Uterus (tissue), 4 donors: ENCODE data around the gene MAMDC4. TPM values are rescaled to one million over a fixed set of nuclear protein-coding genes. Genes with fewer than 3 reads are reported as not detected.

Source experiments
- DNase-seq, 2 donors: peaks; one replicate each; pipeline ENCODE4 v3.0.0-alpha.2; 2019 to 2020
- H3K27ac ChIP-seq, 2 donors: fragments of 200-600 bp; sonication (generic); 1 replicate in 1 of 2; 2 replicates in 1 of 2; pipeline ENCODE4 v1.5.1; 2016 to 2018
- H3K27me3 ChIP-seq, 2 donors: fragments of 200-600 bp; sonication (generic); one replicate each; pipeline ENCODE4 v1.5.1; 2018 to 2019; ENCODE audit warnings: control low read depth in 1 of 2
- H3K36me3 ChIP-seq, 2 donors: fragments of 200-600 bp; sonication (generic); one replicate each; pipeline ENCODE4 v1.5.1; 2019; ENCODE audit warnings: control low read depth in 1 of 2
- H3K4me1 ChIP-seq, 2 donors: fragments of 200-600 bp; sonication (generic); one replicate each; pipeline ENCODE4 v1.5.1; 2018 to 2019; ENCODE audit warnings: control low read depth in 1 of 2
- H3K4me3 ChIP-seq, 2 donors: fragments of 200-600 bp; sonication (generic); 1 replicate in 1 of 2; 2 replicates in 1 of 2; pipeline ENCODE4 v1.5.1; 2018 to 2019; ENCODE audit warnings: mild to moderate bottlenecking in 1 of 2
- H3K9me3 ChIP-seq, 2 donors: fragments of 200-600 bp; sonication (generic); one replicate each; pipeline ENCODE4 v1.5.1; 2019; ENCODE audit warnings: control low read depth in 1 of 2
- POLR2A ChIP-seq, 2 donors: fragments of 450-650 bp; IDR thresholded peaks; one replicate each; pipeline ENCODE4 v1.6.1; 2016; ENCODE audit warnings: antibody characterized with exemption in 2 of 2, mild to moderate bottlenecking in 1 of 2, moderate library complexity in 1 of 2
- intact Hi-C: fragments of 100-400 bp; cut with DNase I; formaldehyde crosslinking; loops from one replicate; pipeline ENCODE4 v1.15.1; 2023; ENCODE audit warnings: low total_unique reads
- total RNA-seq, 4 donors: library from RNA; depleted of rRNA in 3 of 4; stranded (reverse); fragments of >200 nt in 3 of 4; gene quantifications; one replicate each; pipeline versions ENCODE4 v1.1.0 to v1.2.4, GENCODE V29; 2014 to 2023
- TF ChIP-seq, protein P1 (sequence below), 4 experiments: fragments of 200-600 bp in 2 of 4; fragments of 450-650 bp in 2 of 4; sonication (generic) in 2 of 4; IDR thresholded peaks; one replicate each; pipeline ENCODE4 v1.5.1; 2016 to 2019; ENCODE audit warnings: antibody characterized with exemption in 4 of 4, mild to moderate bottlenecking in 2 of 4, moderate library complexity in 1 of 4
- donor health status: DM: yes; HTN: yes; CAD: no.

MAMDC4 gene
- total RNA-seq, 4 donors from 2014 or later: 0.26 to 4.3 (median 4.2) TPM; not detected in 1

- TF ChIP-seq POLR2A (IDR thresholded peaks at IDR 0.05): no peak
- TF ChIP-seq, protein P1, sequence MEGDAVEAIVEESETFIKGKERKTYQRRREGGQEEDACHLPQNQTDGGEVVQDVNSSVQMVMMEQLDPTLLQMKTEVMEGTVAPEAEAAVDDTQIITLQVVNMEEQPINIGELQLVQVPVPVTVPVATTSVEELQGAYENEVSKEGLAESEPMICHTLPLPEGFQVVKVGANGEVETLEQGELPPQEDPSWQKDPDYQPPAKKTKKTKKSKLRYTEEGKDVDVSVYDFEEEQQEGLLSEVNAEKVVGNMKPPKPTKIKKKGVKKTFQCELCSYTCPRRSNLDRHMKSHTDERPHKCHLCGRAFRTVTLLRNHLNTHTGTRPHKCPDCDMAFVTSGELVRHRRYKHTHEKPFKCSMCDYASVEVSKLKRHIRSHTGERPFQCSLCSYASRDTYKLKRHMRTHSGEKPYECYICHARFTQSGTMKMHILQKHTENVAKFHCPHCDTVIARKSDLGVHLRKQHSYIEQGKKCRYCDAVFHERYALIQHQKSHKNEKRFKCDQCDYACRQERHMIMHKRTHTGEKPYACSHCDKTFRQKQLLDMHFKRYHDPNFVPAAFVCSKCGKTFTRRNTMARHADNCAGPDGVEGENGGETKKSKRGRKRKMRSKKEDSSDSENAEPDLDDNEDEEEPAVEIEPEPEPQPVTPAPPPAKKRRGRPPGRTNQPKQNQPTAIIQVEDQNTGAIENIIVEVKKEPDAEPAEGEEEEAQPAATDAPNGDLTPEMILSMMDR (IDR thresholded peaks at IDR 0.05): no peak
- intact Hi-C loops: no loop called here
- peaks cover 0 to 15% of the 10 kb centered on the region in 2 donors for H3K4me1 ChIP-seq
These were observed 43.4 kb upstream of the MAMDC4 start for GRCh38 chr9:136808806-136809158.

DNA sequence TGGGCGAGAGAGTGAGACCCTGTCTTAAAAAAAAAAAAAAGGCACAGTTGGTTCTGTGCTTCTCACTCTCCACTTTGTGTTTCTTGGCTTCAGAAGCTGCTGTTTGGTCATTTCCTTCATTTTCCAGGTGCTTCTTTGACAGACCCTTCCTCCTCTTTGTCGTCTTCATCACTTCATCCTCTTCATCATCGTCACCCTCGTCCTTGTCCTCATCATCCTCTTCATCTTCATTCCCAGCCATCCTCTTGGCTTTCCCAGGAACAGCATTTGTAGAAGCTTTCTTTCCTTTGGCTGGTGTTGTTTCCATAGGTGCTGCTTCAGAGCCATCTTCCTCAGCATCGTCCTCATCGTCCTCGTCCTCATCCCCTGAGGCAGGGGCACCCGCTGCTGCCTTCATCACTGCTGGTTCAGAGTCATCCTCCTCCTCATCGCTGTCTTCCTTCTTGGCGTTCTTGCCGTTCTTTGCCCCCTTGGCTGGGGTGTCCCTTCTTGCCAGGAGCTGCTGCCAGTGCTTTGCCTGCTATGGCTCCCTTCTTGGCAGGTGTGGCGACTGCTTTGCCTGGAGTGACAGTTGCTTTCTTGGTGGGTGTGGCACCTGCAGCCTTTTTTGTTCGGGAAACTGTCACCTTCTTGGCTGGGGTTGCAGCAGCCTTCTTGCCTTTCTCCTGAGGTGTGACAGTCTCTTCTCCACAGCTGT lies 37.3 kb upstream of the MAMDC4 start:
- no peak for DNase-seq
- intact Hi-C loops: no loop called here
- TF ChIP-seq, protein P1 (IDR thresholded peaks at IDR 0.05): no peak
- no peak for TF ChIP-seq POLR2A (IDR thresholded peaks at IDR 0.05)

More at GRCh38 chr9:136808806-136809158, 43.4 kb upstream of the MAMDC4 start:
- no peaks in the 10 kb centered on the region for H3K27me3 ChIP-seq
- no peaks in the 10 kb centered on the region for H3K9me3 ChIP-seq
- no peak overlapping the region for H3K27ac ChIP-seq
- H3K4me3 ChIP-seq: peak overlapping the region; percentile 81 to 94
- no peaks in the 10 kb centered on the region for H3K36me3 ChIP-seq
- no peak for DNase-seq

DNA sequence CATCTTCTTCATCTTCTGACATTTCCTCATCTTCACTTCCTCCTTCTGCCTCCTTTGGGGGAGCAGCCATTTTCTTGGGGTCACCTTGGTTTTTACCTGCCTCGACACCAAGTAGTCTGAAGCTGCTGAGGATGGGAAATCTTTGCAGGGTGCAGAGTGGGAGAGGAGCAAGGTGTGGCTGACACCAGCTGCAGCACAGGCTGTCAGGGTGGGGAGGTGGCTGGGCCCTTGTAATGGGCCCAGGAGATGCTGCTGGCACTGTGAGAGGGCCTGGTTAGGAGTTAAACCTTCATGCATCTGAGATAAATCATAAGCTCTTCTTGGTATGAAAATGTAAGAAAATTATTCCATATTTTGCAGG lies 36.7 kb upstream of the MAMDC4 start:
- TF ChIP-seq, protein P1 (IDR thresholded peaks at IDR 0.05): no peak
- no peak for TF ChIP-seq POLR2A (IDR thresholded peaks at IDR 0.05)
- Histone ChIP-seq H3K4me1 (no peaks in the 10 kb centered on the region), H3K27me3 (no peaks in the 10 kb centered on the region), H3K9me3 (no peaks in the 10 kb centered on the region), H3K36me3 (no peaks in the 10 kb centered on the region), H3K4me3 (no peak overlapping the region), H3K27ac (no peak overlapping the region)
- no peak for DNase-seq
- intact Hi-C loops: no loop called here

More for the DNA sequence above, 37.3 kb upstream of the MAMDC4 start:
- no peaks in the 10 kb centered on the region for H3K9me3 ChIP-seq
- H3K4me1 ChIP-seq: peaks cover 0 to 3% of the 10 kb centered on the region in 2 donors
- H3K27ac ChIP-seq: no peak overlapping the region
- H3K27me3 ChIP-seq: no peaks in the 10 kb centered on the region
- no peak overlapping the region for H3K4me3 ChIP-seq
- no peaks in the 10 kb centered on the region for H3K36me3 ChIP-seq

GRCh38 chr9:136820971-136821825 lies 30.9 kb upstream of the MAMDC4 start:
- intact Hi-C loops: no loop called here
- no peak for DNase-seq
- Histone ChIP-seq H3K4me1 (peaks cover 0 to 10% of the 10 kb centered on the region in 2 donors), H3K27me3 (no peaks in the 10 kb centered on the region), H3K27ac (no peak overlapping the region), H3K36me3 (no peaks in the 10 kb centered on the region), H3K4me3 (peak overlapping the region; percentile 14 to 33), H3K9me3 (no peaks in the 10 kb centered on the region)
- TF ChIP-seq, protein P1 (IDR thresholded peaks at IDR 0.05): no peak
- no peak for TF ChIP-seq POLR2A (IDR thresholded peaks at IDR 0.05)
